Left ventricle myocardium superior (tissue), 1 donor: ENCODE measurements around the gene KLHL3. TPM values are rescaled to one million over a fixed set of nuclear protein-coding genes. Genes with fewer than 3 reads are reported as not detected.

Source experiments
- ATAC-seq: fragments of 200-7000 bp; cut with Tn5 transposase; one replicate; pipeline ENCODE4 v1.9.1; 2020; ENCODE audit warnings: mild to moderate bottlenecking, moderate library complexity
- DNase-seq: peaks from one replicate; pipeline ENCODE4 v3.0.0-alpha.2; 2020
- intact Hi-C: fragments of 100-400 bp; cut with micrococcal nuclease; formaldehyde crosslinking; loops from one replicate; pipeline ENCODE4 v1.11.0; 2022
- total RNA-seq: library from RNA; stranded (reverse); fragmentation: NEBNext Ultra II Directional; extraction: Animal tissue kit (Norgen Biotek cat#: 25700); gene quantifications from one replicate; pipeline ENCODE4 v1.2.1, GENCODE V29; 2021
- donor health status: DM: no; HTN: yes; CAD: no; lungs with severe emphysema.

KLHL3 gene
- total RNA-seq, 1 donor from 2014 or later = 24.5 TPM

- ATAC-seq = no peak
- no peak for DNase-seq
- intact Hi-C loops = no loop called here
Measured at GRCh38 chr5:137750436-137750835, 14.5 kb upstream of the KLHL3 start.

GRCh38 chr5:137747848-137748247, 12.0 kb upstream of the KLHL3 start:
- ATAC-seq (no peak), DNase-seq (no peak)
- intact Hi-C loops = no loop called here

GRCh38 chr5:137743031-137743640, 7.2 kb upstream of the KLHL3 start:
- intact Hi-C loops = no loop called here
- DNase-seq (no peak), ATAC-seq (peak; percentile 75)

GRCh38 chr5:137741718-137742117, 5.8 kb upstream of the KLHL3 start:
- DNase-seq = no peak
- intact Hi-C loops = no loop called here
- ATAC-seq = no peak

- intact Hi-C loops = no loop called here
- no peak for ATAC-seq
Measured at GRCh38 chr5:137739737-137740136, 3.8 kb upstream of the KLHL3 start.

GRCh38 chr5:137738947-137739346, 3.1 kb upstream of the KLHL3 start:
- ATAC-seq (no peak), DNase-seq (no peak)
- intact Hi-C loops = no loop called here

More at GRCh38 chr5:137739737-137740136, 3.8 kb upstream of the KLHL3 start:
- DNase-seq = no peak

GRCh38 chr5:137737349-137738131, 1.7 kb upstream of the KLHL3 start:
- peak; percentile 37 for DNase-seq
- intact Hi-C loops = loop anchor here (2.0 kb wide), 1 partner anchor 77 kb away; no protein-coding TSS in a partner anchor
- ATAC-seq = peak; percentile 90

- ATAC-seq (no peak), DNase-seq (no peak)
- intact Hi-C loops = loop anchor here (2.0 kb wide), 1 partner anchor 76 kb away; no protein-coding TSS in a partner anchor
Measured at GRCh38 chr5:137736496-137736895, 607 bp upstream of the KLHL3 start.

GRCh38 chr5:137734962-137735554, 831 bp downstream of the KLHL3 start:
- DNase-seq = peak; percentile 40
- ATAC-seq = peak; percentile 39
- intact Hi-C loops = no loop called here

GRCh38 chr5:137734331-137734730, 1.6 kb downstream of the KLHL3 start:
- no peak for ATAC-seq
- intact Hi-C loops = no loop called here
- no peak for DNase-seq

GRCh38 chr5:137733922-137734321, 2.0 kb downstream of the KLHL3 start:
- no peak for ATAC-seq
- intact Hi-C loops = no loop called here
- no peak for DNase-seq

- DNase-seq = no peak
- no peak for ATAC-seq
- intact Hi-C loops = no loop called here
Measured at GRCh38 chr5:137733006-137733405, 2.9 kb downstream of the KLHL3 start.

GRCh38 chr5:137731176-137731575, 4.7 kb downstream of the KLHL3 start:
- no peak for ATAC-seq
- DNase-seq = no peak
- intact Hi-C loops = no loop called here

GRCh38 chr5:137730336-137730735, 5.6 kb downstream of the KLHL3 start:
- no peak for ATAC-seq
- intact Hi-C loops = no loop called here

GRCh38 chr5:137728048-137728447, 7.8 kb downstream of the KLHL3 start:
- no peak for ATAC-seq
- intact Hi-C loops = no loop called here

More at GRCh38 chr5:137730336-137730735, 5.6 kb downstream of the KLHL3 start:
- no peak for DNase-seq

GRCh38 chr5:137727623-137728022, 8.3 kb downstream of the KLHL3 start:
- ATAC-seq (no peak), DNase-seq (no peak)
- intact Hi-C loops = no loop called here

More at GRCh38 chr5:137728048-137728447, 7.8 kb downstream of the KLHL3 start:
- DNase-seq = no peak

GRCh38 chr5:137724251-137724650, 11.6 kb downstream of the KLHL3 start:
- ATAC-seq (no peak), DNase-seq (no peak)
- intact Hi-C loops = no loop called here

- intact Hi-C loops = no loop called here
- no peak for DNase-seq
- no peak for ATAC-seq
Measured at GRCh38 chr5:137718611-137719010, 17.3 kb downstream of the KLHL3 start.

GRCh38 chr5:137716337-137716736, 19.6 kb downstream of the KLHL3 start:
- ATAC-seq (no peak), DNase-seq (no peak)
- intact Hi-C loops = no loop called here

GRCh38 chr5:137715456-137715855, 20.4 kb downstream of the KLHL3 start:
- ATAC-seq (no peak), DNase-seq (no peak)
- intact Hi-C loops = no loop called here
